Measurements from ENCODE around the gene KIAA1328.

- no peak for TF ChIP-seq POLR2A (IDR thresholded peaks at IDR 0.05; ENCODE audit: low read length)
- no peak for TF ChIP-seq GATA1 (IDR thresholded peaks at IDR 0.05; ENCODE audit: low read depth, low read length)
Observed at GRCh38 chr18:36812678-36813077, 16.2 kb upstream of the KIAA1328 start.

All from erythroblast (primary cell).